ENCODE results near the gene ZG16B.

GRCh38 chr16:2814551-2815298, 15.4 kb upstream of the ZG16B start:
- TF ChIP-seq CTCF (IDR thresholded peaks at IDR 0.05), result no peak
- TF ChIP-seq POLR2AphosphoS5 (IDR thresholded peaks at IDR 0.05), result no peak
- TF ChIP-seq POLR2A (IDR thresholded peaks at IDR 0.05), result no peak

All from upper lobe of left lung (tissue), 4 donors.